Endothelial cell of umbilical vein (primary cell): ENCODE results near the gene NPTN. TPM values are rescaled to one million over a fixed set of nuclear protein-coding genes. Genes with fewer than 3 reads are reported as not detected.

ENCODE experiments used
- BruUV-seq: library from RNA; stranded (reverse); fragments of 400-500 nt; replicated peaks from 2 replicates; lab custom pipeline; 2021; lab: Mats Ljungman, UMichigan
- CTCF ChIA-PET: fragments of 300-600, 350-600 bp; sonication (Branson Sonifier 250); formaldehyde crosslinking; loops from one replicate; lab custom pipeline; 2021; ENCODE audit warnings: antibody characterized with exemption, inconsistent platforms; lab: Charles Lee
- POLR2A ChIA-PET: fragments of 300-600, 350-600 bp; sonication (Branson Sonifier 250); formaldehyde crosslinking; loops from one replicate; lab custom pipeline; 2021; ENCODE audit warnings: antibody characterized with exemption, inconsistent platforms; lab: Charles Lee
- DNase-seq: peaks from one replicate; pipeline ENCODE4 v3.0.0-alpha.2; 2011; ENCODE audit warnings: low read depth, low spot score
- FAIRE-seq: peaks from 2 replicates; lab custom pipeline; 2011; peaks lifted over from hg19 to GRCh38; lab: Jason Lieb, UNC
- H2AFZ ChIP-seq: 2 replicates; pipeline ENCODE4 v1.6.0; 2012; ENCODE audit warnings: low read depth, low read length, control low read depth, inconsistent platforms
- H3K27ac ChIP-seq: 2 replicates; pipeline ENCODE4 v1.5.1; 2011; ENCODE audit warnings: low read depth, mild to moderate bottlenecking, control low read depth, low read length, moderate library complexity; ENCODE audit not compliant: insufficient read depth
- H3K27me3 ChIP-seq, 2 experiments: 2 replicates each; pipeline versions ENCODE4 v1.6.0 to v1.6.1; 2011; ENCODE audit warnings: low read length in 2 of 2, mixed read lengths in 1 of 2; ENCODE audit not compliant: control insufficient read depth in 2 of 2, insufficient read depth in 2 of 2
- H3K36me3 ChIP-seq, 2 experiments: 2 replicates in 1 of 2; 3 replicates in 1 of 2; pipeline ENCODE4 v1.5.1; 2011; ENCODE audit warnings: low read length in 2 of 2, mild to moderate bottlenecking in 1 of 2, moderate library complexity in 1 of 2; ENCODE audit not compliant: control insufficient read depth in 2 of 2, insufficient read depth in 2 of 2; ENCODE audit errors: extremely low read depth in 1 of 2
- H3K4me1 ChIP-seq: 3 replicates; pipeline ENCODE4 v1.5.1; 2011; ENCODE audit warnings: mild to moderate bottlenecking, low read length; ENCODE audit not compliant: control insufficient read depth, insufficient read depth; ENCODE audit errors: extremely low read depth
- H3K4me2 ChIP-seq: 2 replicates; pipeline ENCODE4 v1.6.1; 2011; ENCODE audit warnings: low read length, control low read depth, mixed read lengths; ENCODE audit not compliant: insufficient read depth
- H3K4me3 ChIP-seq, 3 experiments: fragments of 200-600 bp in 1 of 3; sonication (generic), shearing (Covaris generic) in 1 of 3; replicated peaks in 1 of 3; 2 replicates each; pipeline ENCODE4 v1.5.1; 2011 to 2016; ENCODE audit warnings: control low read depth in 3 of 3, low read length in 3 of 3, mild to moderate bottlenecking in 2 of 3, inconsistent platforms in 1 of 3, low read depth in 1 of 3, moderate library complexity in 1 of 3; ENCODE audit not compliant: insufficient read depth in 1 of 3
- H3K79me2 ChIP-seq: 2 replicates; pipeline ENCODE4 v1.6.0; 2012; ENCODE audit warnings: low read length, inconsistent platforms; ENCODE audit not compliant: control insufficient read depth, insufficient read depth
- H3K9ac ChIP-seq: replicated peaks from 2 replicates; pipeline ENCODE3; 2011; ENCODE audit warnings: low read length, control low read depth; ENCODE audit not compliant: insufficient read depth; ENCODE audit errors: extremely low read depth
- H3K9me1 ChIP-seq: replicated peaks from 3 replicates; pipeline ENCODE4 v1.6.0; 2011; ENCODE audit warnings: mild to moderate bottlenecking, low read length; ENCODE audit not compliant: control insufficient read depth, insufficient read depth; ENCODE audit errors: extremely low read depth
- H3K9me3 ChIP-seq: replicated peaks from 2 replicates; pipeline ENCODE4 v1.5.1; 2012; ENCODE audit warnings: low read length, inconsistent platforms; ENCODE audit not compliant: control insufficient read depth, insufficient read depth
- H4K20me1 ChIP-seq: replicated peaks from 2 replicates; pipeline ENCODE3; 2011; ENCODE audit warnings: mild to moderate bottlenecking, low read length; ENCODE audit not compliant: control insufficient read depth, insufficient read depth; ENCODE audit errors: extremely low read depth
- EZH2 ChIP-seq: IDR thresholded peaks from 2 replicates; pipeline ENCODE4 v1.6.1; 2012; ENCODE audit warnings: borderline replicate concordance, low read depth, mild to moderate bottlenecking, moderate library complexity, low read length, inconsistent platforms; ENCODE audit not compliant: severe bottlenecking
- FOS ChIP-seq: IDR thresholded peaks from 2 replicates; pipeline ENCODE4 v1.6.1; 2011; ENCODE audit warnings: mild to moderate bottlenecking, low read length, moderate library complexity, borderline replicate concordance; ENCODE audit not compliant: insufficient read depth
- GATA2 ChIP-seq: IDR thresholded peaks from 2 replicates; pipeline ENCODE4 v1.7.0; 2011; ENCODE audit warnings: low read depth, mild to moderate bottlenecking, moderate library complexity, mixed read lengths, low read length; ENCODE audit not compliant: insufficient read length, insufficient read depth
- JUN ChIP-seq: IDR thresholded peaks from 2 replicates; pipeline ENCODE4 v1.6.1; 2011; ENCODE audit warnings: borderline replicate concordance, low read depth; ENCODE audit not compliant: insufficient read length, insufficient read depth
- MYC ChIP-seq: IDR thresholded peaks from one replicate; pipeline ENCODE4 v1.6.1; 2011; ENCODE audit warnings: mild to moderate bottlenecking, low read depth, low read length
- POLR2A ChIP-seq: IDR thresholded peaks from 2 replicates; pipeline ENCODE4 v1.6.1; 2012; ENCODE audit warnings: low read depth, mild to moderate bottlenecking, control low read depth, low read length
- POLR2AphosphoS5 ChIP-seq: IDR thresholded peaks from 2 replicates; pipeline ENCODE4 v1.6.1; 2012; ENCODE audit warnings: low read depth, mild to moderate bottlenecking, control low read depth, low read length, moderate library complexity; ENCODE audit not compliant: insufficient read depth
- dilution Hi-C: fragments of 300-500 bp; cut with MboI; formaldehyde crosslinking; loops from one replicate; pipeline ENCODE4 v1.15.0; 2019; ENCODE audit warnings: low sequenced_read_pairs; ENCODE audit not compliant: extremely low pct_ligation_motif_present
- intact Hi-C: fragments of 100-400 bp; cut with micrococcal nuclease; formaldehyde crosslinking; loops from one replicate; pipeline ENCODE4 v1.10.0; 2022
- polyA plus RNA-seq, 4 experiments: library from polyadenylated mRNA; depleted of rRNA in 3 of 4; stranded (reverse) in 3 of 4; unstranded in 1 of 4; fragments of >200 nt; gene quantifications; 2 replicates each; pipeline versions ENCODE4 v1.2.1 to v1.2.3, GENCODE V29; 2011 to 2012; ENCODE audit warnings: missing spikeins in 1 of 4
- total RNA-seq: library from RNA; stranded (reverse); gene quantifications from 2 replicates; pipeline ENCODE4 v1.2.3, GENCODE V29; 2021
- TF ChIP-seq, protein P1 (sequence below), 2 donors: IDR thresholded peaks; 1 replicate in 1 of 2; 2 replicates in 1 of 2; pipeline ENCODE4 v1.5.1; 2011; ENCODE audit warnings: low read length in 2 of 2, mild to moderate bottlenecking in 2 of 2, moderate library complexity in 2 of 2, control low read depth in 1 of 2, inconsistent platforms in 1 of 2, low read depth in 1 of 2; ENCODE audit not compliant: insufficient read depth in 1 of 2; ENCODE audit errors: extremely low read depth in 1 of 2
- TF ChIP-seq, protein P2 (sequence below): IDR thresholded peaks from 2 replicates; pipeline ENCODE4 v1.6.1; 2011; ENCODE audit not compliant: insufficient read depth, insufficient read length

NPTN gene
- total and polyA plus RNA-seq, 2 donors (not counting 3 experiments of a cell fraction or from before 2014, with no cell fraction given), result 77.4 to 81.3 TPM

GRCh38 chr15:73575636-73576247 lies 57.4 kb downstream of the NPTN start:
- Histone ChIP-seq H3K4me1 (peaks cover 13% of the 10 kb centered on the region), H3K4me2 (no peak overlapping the region), H4K20me1 (no peaks in the 10 kb centered on the region), H3K27ac (no peak overlapping the region), H3K9me1 (no peaks in the 10 kb centered on the region), H3K79me2 (no peaks in the 10 kb centered on the region), H3K27me3 (no peaks in the 10 kb centered on the region), H3K9ac (no peak overlapping the region), H3K36me3 (peaks cover 7 to 13% of the 10 kb centered on the region in 2 experiments), H3K9me3 (no peaks in the 10 kb centered on the region), H2AFZ (no peak overlapping the region), H3K4me3 (no peak overlapping the region)
- ChIA-PET POLR2A (no interaction called here), CTCF (interaction anchor here (0.8 kb wide), 1 partner anchor 61 kb away, joined by 3 read pairs; no protein-coding TSS in a partner anchor)
- dilution Hi-C loops, result no loop called here
- FAIRE-seq (no peak), DNase-seq (peak; percentile 7)
- TF ChIP-seq FOS (no peak), JUN (no peak), MYC (no peak), POLR2AphosphoS5 (no peak), EZH2 (no peak), GATA2 (no peak), POLR2A (no peak)
- TF ChIP-seq, protein P1, sequence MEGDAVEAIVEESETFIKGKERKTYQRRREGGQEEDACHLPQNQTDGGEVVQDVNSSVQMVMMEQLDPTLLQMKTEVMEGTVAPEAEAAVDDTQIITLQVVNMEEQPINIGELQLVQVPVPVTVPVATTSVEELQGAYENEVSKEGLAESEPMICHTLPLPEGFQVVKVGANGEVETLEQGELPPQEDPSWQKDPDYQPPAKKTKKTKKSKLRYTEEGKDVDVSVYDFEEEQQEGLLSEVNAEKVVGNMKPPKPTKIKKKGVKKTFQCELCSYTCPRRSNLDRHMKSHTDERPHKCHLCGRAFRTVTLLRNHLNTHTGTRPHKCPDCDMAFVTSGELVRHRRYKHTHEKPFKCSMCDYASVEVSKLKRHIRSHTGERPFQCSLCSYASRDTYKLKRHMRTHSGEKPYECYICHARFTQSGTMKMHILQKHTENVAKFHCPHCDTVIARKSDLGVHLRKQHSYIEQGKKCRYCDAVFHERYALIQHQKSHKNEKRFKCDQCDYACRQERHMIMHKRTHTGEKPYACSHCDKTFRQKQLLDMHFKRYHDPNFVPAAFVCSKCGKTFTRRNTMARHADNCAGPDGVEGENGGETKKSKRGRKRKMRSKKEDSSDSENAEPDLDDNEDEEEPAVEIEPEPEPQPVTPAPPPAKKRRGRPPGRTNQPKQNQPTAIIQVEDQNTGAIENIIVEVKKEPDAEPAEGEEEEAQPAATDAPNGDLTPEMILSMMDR (IDR thresholded peaks at IDR 0.05; ENCODE audit: extremely low read depth in 1 of 2, insufficient read depth in 1 of 2, low read depth in 1 of 2, low read length in 2 of 2), result no peak
- TF ChIP-seq, protein P2, sequence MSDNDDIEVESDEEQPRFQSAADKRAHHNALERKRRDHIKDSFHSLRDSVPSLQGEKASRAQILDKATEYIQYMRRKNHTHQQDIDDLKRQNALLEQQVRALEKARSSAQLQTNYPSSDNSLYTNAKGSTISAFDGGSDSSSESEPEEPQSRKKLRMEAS, result no peak
- intact Hi-C loops, result no loop called here
- no TSS peak for BruUV-seq
